PC-9 (cell line): ENCODE measurements around the gene ZNF470. TPM values are rescaled to one million over a fixed set of nuclear protein-coding genes. Genes with fewer than 3 reads are reported as not detected.
A peak's percentile ranks its signal among the peaks of the same experiment; 100 is the strongest.

ENCODE experiments used
- BruUV-seq: library from RNA; stranded (reverse); fragments of 400-500 nt; replicated peaks from 2 replicates; lab custom pipeline; 2021; lab: Mats Ljungman, UMichigan
- CTCF ChIA-PET: fragments of 300-600 bp; sonication (Branson Sonifier 250); formaldehyde crosslinking; loops from one replicate; lab custom pipeline; 2022; ENCODE audit warnings: antibody characterized with exemption; lab: Charles Lee
- POLR2A ChIA-PET: fragments of 300-600 bp; sonication (Branson Sonifier 250); formaldehyde crosslinking; loops from one replicate; lab custom pipeline; 2022; ENCODE audit warnings: antibody characterized with exemption; ENCODE audit not compliant: unreplicated experiment; lab: Charles Lee
- DNase-seq, 2 experiments: peaks; one replicate each; pipeline versions ENCODE4 v3.0.0 to v3.0.0-alpha.2; 2015 to 2022; ENCODE audit warnings: mixed read lengths in 1 of 2
- H2AFZ ChIP-seq: fragments of 200-600 bp; sonication (generic); 2 replicates; pipeline ENCODE4 v1.8.1; 2017; ENCODE audit warnings: antibody characterized with exemption
- H3F3A ChIP-seq: fragments of 200-600 bp; sonication (generic); 2 replicates; pipeline ENCODE4 v1.8.1; 2017; ENCODE audit warnings: antibody characterized with exemption, mild to moderate bottlenecking, low read depth; ENCODE audit not compliant: insufficient read depth
- H3K27ac ChIP-seq: fragments of 200-600 bp; sonication (generic); 2 replicates; pipeline ENCODE4 v1.6.1; 2016; ENCODE audit warnings: mixed run types
- H3K27me3 ChIP-seq: fragments of 200-600 bp; sonication (generic); 2 replicates; pipeline ENCODE4 v1.6.1; 2016; ENCODE audit warnings: low read depth, mixed run types; ENCODE audit not compliant: insufficient read depth
- H3K36me3 ChIP-seq: fragments of 200-600 bp; sonication (generic); 2 replicates; pipeline ENCODE4 v1.6.1; 2016; ENCODE audit warnings: low read depth, mixed run types
- H3K4me1 ChIP-seq: fragments of 200-600 bp; sonication (generic); replicated peaks from 2 replicates; pipeline ENCODE4 v1.6.1; 2016; ENCODE audit warnings: mixed run types; ENCODE audit not compliant: insufficient read depth
- H3K4me2 ChIP-seq: fragments of 200-600 bp; sonication (generic); 2 replicates; pipeline ENCODE4 v1.6.1; 2017; ENCODE audit warnings: mixed run types
- H3K4me3 ChIP-seq: fragments of 200-600 bp; sonication (generic); 2 replicates; pipeline ENCODE4 v1.6.1; 2016; ENCODE audit warnings: mixed run types
- H3K79me2 ChIP-seq: fragments of 200-600 bp; sonication (generic); 2 replicates; pipeline ENCODE4 v1.6.1; 2017; ENCODE audit warnings: low read depth, mixed run types
- H3K9me2 ChIP-seq: fragments of 200-600 bp; sonication (generic); 2 replicates; pipeline ENCODE4 v1.8.1; 2017; ENCODE audit warnings: mild to moderate bottlenecking; ENCODE audit not compliant: insufficient read depth
- H3K9me3 ChIP-seq: fragments of 200-600 bp; sonication (generic); 2 replicates; pipeline ENCODE4 v1.8.1; 2016; ENCODE audit warnings: low read depth; ENCODE audit not compliant: insufficient read depth
- H4K20me1 ChIP-seq: fragments of 200-600 bp; sonication (generic); 2 replicates; pipeline ENCODE4 v1.8.1; 2017; ENCODE audit not compliant: insufficient read depth
- CTCF ChIP-seq: fragments of 200-600 bp; sonication (generic); conservative IDR thresholded peaks from 2 replicates; pipeline ENCODE4 v1.6.1; 2017; ENCODE audit warnings: mixed run types, antibody characterized with exemption, mild to moderate bottlenecking, moderate library complexity
- EZH2 ChIP-seq: fragments of 200-600 bp; sonication (generic); IDR thresholded peaks from 2 replicates; pipeline ENCODE4 v1.8.0; 2017; ENCODE audit warnings: antibody characterized with exemption, low read depth
- intact Hi-C: fragments of 100-400 bp; cut with micrococcal nuclease; formaldehyde crosslinking; loops from one replicate; pipeline ENCODE4 v1.10.0; 2022; ENCODE audit not compliant: unreplicated experiment
- total RNA-seq: library from RNA; stranded (reverse); gene quantifications from 2 replicates; pipeline ENCODE4 v1.2.3, GENCODE V29; 2021

The ZNF470 gene
- total RNA-seq, 1 experiment from 2014 or later, result 1.7 TPM

- peak; percentile 68 to 72 for DNase-seq
- TF ChIP-seq CTCF (no peak), EZH2 (no peak)
- no peak overlapping the region for H3K4me3 ChIP-seq
- no peaks in the 10 kb centered on the region; the same call in 1 of the 2 replicates for H3K9me3 ChIP-seq
- H3K79me2 ChIP-seq, result no peaks in the 10 kb centered on the region
- peaks cover 10% of the 10 kb centered on the region for H3K27me3 ChIP-seq
- H4K20me1 ChIP-seq, result no peaks in the 10 kb centered on the region
- intact Hi-C loops, result no loop called here
- BruUV-seq, result no TSS peak
- H3F3A ChIP-seq, result no peaks in the 10 kb centered on the region
- H3K4me1 ChIP-seq, result no peaks in the 10 kb centered on the region
- H3K36me3 ChIP-seq, result no peaks in the 10 kb centered on the region
- POLR2A ChIA-PET, result no interaction called here
- H3K27ac ChIP-seq, result no peak overlapping the region
- no peaks in the 10 kb centered on the region for H3K9me2 ChIP-seq
- CTCF ChIA-PET, result no interaction called here
- H2AFZ ChIP-seq, result no peak overlapping the region
- H3K4me2 ChIP-seq, result no peak overlapping the region
These were observed 70.8 kb downstream of the ZNF470 start for GRCh38 chr19:56637976-56638555.

Other genes with a start within 250 kb of the ZNF470 start
- 1.8 and 3.4 TPM in 2 replicates for gene ZNF582, start 173.9 kb upstream of the ZNF470 start, total RNA-seq
- 2.5 and 3.1 TPM in 2 replicates for gene ZNF583, start 163.1 kb upstream of the ZNF470 start, total RNA-seq
- not detected in 2 replicates for gene ZNF667, start 90.1 kb upstream of the ZNF470 start, total RNA-seq
- gene ZNF471, start 59.6 kb upstream of the ZNF470 start, total RNA-seq, result 0.57 and 0.78 TPM in 2 replicates
- gene ZFP28, start 28.5 kb upstream of the ZNF470 start, total RNA-seq, result 2.8 and 3.2 TPM in 2 replicates
- gene ZNF71, start 27.8 kb downstream of the ZNF470 start, total RNA-seq, result 7.1 and 7.2 TPM in 2 replicates
- gene SMIM17, start 75.7 kb downstream of the ZNF470 start, total RNA-seq, result 0.33 TPM in 1 of 2 replicates, not detected in the other
- gene ZNF835, start 104.3 kb downstream of the ZNF470 start, total RNA-seq, result not detected in 2 replicates